IPS-20b (cell line): Measurements from ENCODE around the gene RENBP.

Experiments
- H3K27ac ChIP-seq: one replicate; pipeline ENCODE4 v1.5.1; 2013; ENCODE audit warnings: low read length
- H3K27me3 ChIP-seq: 2 replicates; pipeline ENCODE4 v1.6.1; 2013; ENCODE audit warnings: mild to moderate bottlenecking, low read length, inconsistent platforms; ENCODE audit not compliant: insufficient read depth
- H3K36me3 ChIP-seq: 2 replicates; pipeline ENCODE4 v1.6.1; 2013; ENCODE audit warnings: low read depth, mild to moderate bottlenecking, inconsistent platforms, low read length, moderate library complexity; ENCODE audit not compliant: insufficient read depth
- H3K4me1 ChIP-seq: 2 replicates; pipeline ENCODE4 v1.6.1; 2013; ENCODE audit warnings: mild to moderate bottlenecking, control low read depth, inconsistent platforms, low read length, moderate library complexity; ENCODE audit not compliant: insufficient read depth
- H3K4me3 ChIP-seq: 2 replicates; pipeline ENCODE4 v1.5.1; 2013; ENCODE audit warnings: mild to moderate bottlenecking, low read length, inconsistent platforms
- H3K9ac ChIP-seq: 2 replicates; pipeline ENCODE4 v1.6.1; 2013; ENCODE audit warnings: low read depth, mild to moderate bottlenecking, inconsistent platforms, low read length, moderate library complexity
- H3K9me3 ChIP-seq: 2 replicates; pipeline ENCODE4 v1.6.1; 2013; ENCODE audit warnings: mild to moderate bottlenecking, low read depth, low read length, inconsistent platforms; ENCODE audit not compliant: insufficient read depth

The RENBP gene

GRCh38 chrX:153929576-153929975 is 14.9 kb downstream of the RENBP start:
- peaks cover 2% of the 10 kb centered on the region; the same call in 1 of the 2 replicates for H3K4me1 ChIP-seq
- no peaks in the 10 kb centered on the region for H3K9me3 ChIP-seq
- no peak overlapping the region for H3K9ac ChIP-seq
- H3K27ac ChIP-seq, result no peak overlapping the region
- no peaks in the 10 kb centered on the region; the same call in 1 of the 2 replicates for H3K27me3 ChIP-seq
- H3K4me3 ChIP-seq, result no peak overlapping the region
- peaks cover 11% of the 10 kb centered on the region for H3K36me3 ChIP-seq

GRCh38 chrX:153928846-153929245 is 15.6 kb downstream of the RENBP start:
- H3K4me1 ChIP-seq, result peaks cover 2% of the 10 kb centered on the region; the same call in 1 of the 2 replicates
- H3K36me3 ChIP-seq, result peaks cover 11% of the 10 kb centered on the region
- no peaks in the 10 kb centered on the region for H3K9me3 ChIP-seq
- no peak overlapping the region for H3K27ac ChIP-seq
- H3K4me3 ChIP-seq, result 0 out of 2 replicates have a peak overlapping the region, but pooled peaks have one; percentile 43
- no peaks in the 10 kb centered on the region; the same call in 1 of the 2 replicates for H3K27me3 ChIP-seq
- H3K9ac ChIP-seq, result no peak overlapping the region

GRCh38 chrX:153927922-153928760 is 16.3 kb downstream of the RENBP start:
- Histone ChIP-seq H3K9me3 (no peaks in the 10 kb centered on the region), H3K27me3 (no peaks in the 10 kb centered on the region; the same call in 1 of the 2 replicates), H3K9ac (peak overlapping the region; percentile 88; the same call in 1 of the 2 replicates), H3K4me1 (peaks cover 2% of the 10 kb centered on the region; the same call in 1 of the 2 replicates), H3K27ac (peak overlapping the region; percentile 89), H3K36me3 (peaks cover 10% of the 10 kb centered on the region), H3K4me3 (peak overlapping the region; percentile 80)

GRCh38 chrX:153927672-153927921 is 16.8 kb downstream of the RENBP start:
- Histone ChIP-seq H3K27ac (peak overlapping the region; percentile 89), H3K36me3 (peaks cover 4% of the 10 kb centered on the region), H3K9ac (peak overlapping the region; percentile 88), H3K4me1 (peaks cover 2% of the 10 kb centered on the region; the same call in 1 of the 2 replicates), H3K9me3 (no peaks in the 10 kb centered on the region), H3K4me3 (peak overlapping the region; percentile 80), H3K27me3 (no peaks in the 10 kb centered on the region; the same call in 1 of the 2 replicates)

GRCh38 chrX:153926858-153927671 is 17.4 kb downstream of the RENBP start:
- Histone ChIP-seq H3K36me3 (peaks cover 4% of the 10 kb centered on the region), H3K4me1 (peaks cover 2% of the 10 kb centered on the region; the same call in 1 of the 2 replicates), H3K4me3 (peak overlapping the region; percentile 80), H3K9ac (peak overlapping the region; percentile 88), H3K9me3 (no peaks in the 10 kb centered on the region), H3K27ac (peak overlapping the region; percentile 89), H3K27me3 (no peaks in the 10 kb centered on the region; the same call in 1 of the 2 replicates)

GRCh38 chrX:153926552-153926857 is 17.9 kb downstream of the RENBP start:
- Histone ChIP-seq H3K4me1 (peaks cover 2% of the 10 kb centered on the region; the same call in 1 of the 2 replicates), H3K9me3 (no peaks in the 10 kb centered on the region), H3K27me3 (no peaks in the 10 kb centered on the region; the same call in 1 of the 2 replicates), H3K27ac (no peak overlapping the region), H3K9ac (peak overlapping the region; percentile 58; the same call in 1 of the 2 replicates), H3K36me3 (peaks cover 4% of the 10 kb centered on the region; the same call in 1 of the 2 replicates), H3K4me3 (peak overlapping the region; percentile 80)

- Histone ChIP-seq H3K27me3 (no peaks in the 10 kb centered on the region; the same call in 1 of the 2 replicates), H3K4me3 (peak within 1 kb of the TSS; percentile 80), H3K9ac (peak within 1 kb of the TSS; percentile 88; the same call in 1 of the 2 replicates), H3K4me1 (peaks cover 2% of the 10 kb centered on the region; the same call in 1 of the 2 replicates), H3K36me3 (peaks cover 4% of the 10 kb centered on the region; the same call in 1 of the 2 replicates), H3K9me3 (no peaks in the 10 kb centered on the region), H3K27ac (peak within 1 kb of the TSS; percentile 89)
Observed at GRCh38 chrX:153925739-153926551, 18.5 kb downstream of the RENBP start, which contains the start of gene ARHGAP4. ARHGAP4 (minus strand) TSS chrX:153926264; CDS start chrX:153926202, 62 bp downstream.

- Histone ChIP-seq H3K9me3 (no peaks in the 10 kb centered on the region), H3K4me1 (peaks cover 2% of the 10 kb centered on the region; the same call in 1 of the 2 replicates), H3K9ac (peak overlapping the region; percentile 75; the same call in 1 of the 2 replicates), H3K36me3 (peaks cover 4% of the 10 kb centered on the region; the same call in 1 of the 2 replicates), H3K27ac (no peak overlapping the region), H3K27me3 (no peaks in the 10 kb centered on the region; the same call in 1 of the 2 replicates), H3K4me3 (peak overlapping the region; percentile 73)
Observed at GRCh38 chrX:153925387-153925738, 19.1 kb downstream of the RENBP start.

- Histone ChIP-seq H3K27ac (no peak overlapping the region), H3K4me3 (no peak overlapping the region), H3K9me3 (no peaks in the 10 kb centered on the region), H3K9ac (no peak overlapping the region), H3K27me3 (no peaks in the 10 kb centered on the region; the same call in 1 of the 2 replicates), H3K4me1 (peaks cover 2% of the 10 kb centered on the region; the same call in 1 of the 2 replicates), H3K36me3 (peaks cover 3% of the 10 kb centered on the region; the same call in 1 of the 2 replicates)
Observed at GRCh38 chrX:153924149-153924861, 20.1 kb downstream of the RENBP start.
